GM12801 (cell line): Measurements from ENCODE around the gene CORO2A.

ENCODE experiments used
- TF ChIP-seq, protein P1 (sequence below): IDR thresholded peaks from one replicate; pipeline ENCODE4 v1.5.1; 2011; ENCODE audit warnings: control low read depth; ENCODE audit not compliant: insufficient read length; ENCODE audit errors: extremely low read depth

Gene CORO2A

GRCh38 chr9:98081477-98082219 is 110.8 kb downstream of the CORO2A start:
- TF ChIP-seq, protein P1, sequence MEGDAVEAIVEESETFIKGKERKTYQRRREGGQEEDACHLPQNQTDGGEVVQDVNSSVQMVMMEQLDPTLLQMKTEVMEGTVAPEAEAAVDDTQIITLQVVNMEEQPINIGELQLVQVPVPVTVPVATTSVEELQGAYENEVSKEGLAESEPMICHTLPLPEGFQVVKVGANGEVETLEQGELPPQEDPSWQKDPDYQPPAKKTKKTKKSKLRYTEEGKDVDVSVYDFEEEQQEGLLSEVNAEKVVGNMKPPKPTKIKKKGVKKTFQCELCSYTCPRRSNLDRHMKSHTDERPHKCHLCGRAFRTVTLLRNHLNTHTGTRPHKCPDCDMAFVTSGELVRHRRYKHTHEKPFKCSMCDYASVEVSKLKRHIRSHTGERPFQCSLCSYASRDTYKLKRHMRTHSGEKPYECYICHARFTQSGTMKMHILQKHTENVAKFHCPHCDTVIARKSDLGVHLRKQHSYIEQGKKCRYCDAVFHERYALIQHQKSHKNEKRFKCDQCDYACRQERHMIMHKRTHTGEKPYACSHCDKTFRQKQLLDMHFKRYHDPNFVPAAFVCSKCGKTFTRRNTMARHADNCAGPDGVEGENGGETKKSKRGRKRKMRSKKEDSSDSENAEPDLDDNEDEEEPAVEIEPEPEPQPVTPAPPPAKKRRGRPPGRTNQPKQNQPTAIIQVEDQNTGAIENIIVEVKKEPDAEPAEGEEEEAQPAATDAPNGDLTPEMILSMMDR: no peak

DNA sequence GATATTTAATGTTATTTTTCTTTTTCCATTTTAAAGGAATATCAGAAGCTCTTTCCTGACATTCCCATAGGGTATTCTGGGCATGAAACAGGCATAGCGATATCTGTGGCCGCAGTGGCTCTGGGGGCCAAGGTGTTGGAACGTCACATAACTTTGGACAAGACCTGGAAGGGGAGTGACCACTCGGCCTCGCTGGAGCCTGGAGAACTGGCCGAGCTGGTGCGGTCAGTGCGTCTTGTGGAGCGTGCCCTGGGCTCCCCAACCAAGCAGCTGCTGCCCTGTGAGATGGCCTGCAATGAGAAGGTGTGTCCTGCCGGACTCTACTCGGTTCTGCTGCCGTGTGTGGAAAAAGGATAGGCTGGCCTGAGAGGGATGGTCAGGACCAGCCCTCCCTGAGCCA is 111.7 kb downstream of the CORO2A start:
- TF ChIP-seq, protein P1: no peak

DNA sequence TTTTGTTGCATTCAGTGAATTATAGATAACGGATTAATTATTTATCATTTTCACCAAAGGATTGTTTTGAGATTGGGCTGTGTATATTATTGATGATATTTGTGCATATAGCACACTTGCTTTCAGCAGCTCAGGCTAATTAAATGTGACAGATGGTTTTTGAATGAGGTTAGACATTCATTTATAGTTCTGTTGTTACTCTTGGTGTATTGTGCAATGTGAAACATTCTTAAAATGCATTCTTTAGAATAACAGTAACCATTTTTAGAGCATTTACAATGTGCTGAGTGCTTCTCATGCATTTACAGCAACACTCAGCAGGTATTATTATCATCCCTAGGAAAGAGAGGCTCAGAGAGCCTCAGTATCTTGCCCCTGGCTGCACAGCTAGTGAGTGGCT is 112.1 kb downstream of the CORO2A start:
- TF ChIP-seq, protein P1: no peak

DNA sequence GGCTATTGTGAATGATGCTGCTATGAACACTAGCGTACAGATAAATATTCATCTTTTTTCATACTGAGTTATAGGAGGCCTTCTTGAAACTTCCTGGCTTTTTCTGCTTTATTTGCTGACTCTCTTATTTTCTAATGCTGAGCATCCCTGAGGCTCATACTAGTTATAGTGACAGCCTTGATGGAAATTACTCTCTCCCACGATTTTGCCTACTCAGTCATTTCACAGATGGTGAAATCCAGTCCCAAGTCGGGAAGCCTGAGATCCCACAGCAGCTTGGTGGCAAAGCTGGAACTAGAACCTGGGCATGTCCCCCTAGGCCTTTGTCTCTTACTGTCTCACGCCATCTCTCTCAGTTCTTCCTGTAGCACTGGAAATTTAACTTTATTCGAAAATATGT is 113.5 kb downstream of the CORO2A start:
- TF ChIP-seq, protein P1: no peak

GRCh38 chr9:98075332-98075805 is 117.1 kb downstream of the CORO2A start:
- TF ChIP-seq, protein P1: no peak

GRCh38 chr9:98074115-98074990 is 118.1 kb downstream of the CORO2A start:
- TF ChIP-seq, protein P1: peak; percentile 39

DNA sequence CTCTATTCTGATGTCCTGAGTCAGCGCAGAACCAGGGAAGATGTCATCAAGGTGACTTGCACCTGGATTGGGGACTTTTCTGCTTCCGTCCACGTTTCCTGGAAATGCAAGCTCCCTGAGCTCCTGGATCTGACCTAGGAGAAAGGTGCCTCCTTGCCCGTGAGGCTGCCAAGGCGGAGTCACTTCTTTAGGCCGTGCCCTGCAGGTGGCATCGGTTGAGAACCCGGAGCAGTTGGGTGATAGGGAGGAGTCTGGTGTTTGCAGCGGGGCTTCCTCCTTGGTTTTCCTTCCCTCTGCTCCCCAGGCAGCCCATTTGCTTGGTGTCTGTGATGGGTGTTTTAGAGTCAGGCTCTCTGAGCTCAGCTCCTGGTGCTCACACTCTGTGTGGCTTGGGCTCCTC is 120.7 kb downstream of the CORO2A start:
- TF ChIP-seq, protein P1: no peak
